Activated T-helper 17 cell treated with anti-CD3 and anti-CD28 coated beads, Interleukin-2, amount 50 U/mL, for 72 hours (primary cell): ENCODE results near the gene SRGAP3. TPM values are rescaled to one million over a fixed set of nuclear protein-coding genes. Genes with fewer than 3 reads are reported as not detected.

Source experiments
- ATAC-seq: fragments of 150-1000 bp; cut with Tn5 transposase; replicated peaks from 2 replicates; pipeline ENCODE4 v1.10.0; 2021; ENCODE audit warnings: mild to moderate bottlenecking, moderate library complexity
- H3K27ac Mint-ChIP-seq: one replicate; pipeline ENCODE4 v1.8.0; 2022; ENCODE audit warnings: mixed read lengths
- H3K27me3 Mint-ChIP-seq: one replicate; pipeline ENCODE4 v1.8.0; 2022; ENCODE audit warnings: mixed read lengths
- H3K36me3 Mint-ChIP-seq: one replicate; pipeline ENCODE4 v1.8.0; 2022; ENCODE audit warnings: low read depth, mild to moderate bottlenecking, mixed read lengths
- H3K4me1 Mint-ChIP-seq: one replicate; pipeline ENCODE4 v1.8.0; 2022; ENCODE audit warnings: mixed read lengths
- H3K4me3 Mint-ChIP-seq: one replicate; pipeline ENCODE4 v1.8.0; 2022; ENCODE audit warnings: mild to moderate bottlenecking, mixed read lengths
- H3K9me3 Mint-ChIP-seq: one replicate; pipeline ENCODE4 v1.8.0; 2022; ENCODE audit warnings: mixed read lengths
- total RNA-seq, 2 donors: library from RNA; stranded (reverse); gene quantifications; one replicate each; pipeline ENCODE4 v1.2.3, GENCODE V29; 2022

The SRGAP3 gene
- total RNA-seq, 2 donors from 2014 or later = 0.97 to 3.9 TPM

- no peak overlapping the region for H3K4me3 Mint-ChIP-seq
- no peak for ATAC-seq
- peaks cover 4% of the 10 kb centered on the region for H3K27me3 Mint-ChIP-seq
- no peak overlapping the region for H3K27ac Mint-ChIP-seq
- H3K9me3 Mint-ChIP-seq = no peaks in the 10 kb centered on the region
- no peaks in the 10 kb centered on the region for H3K4me1 Mint-ChIP-seq
- H3K36me3 Mint-ChIP-seq = no peaks in the 10 kb centered on the region
Measured at GRCh38 chr3:9193633-9194195, 55.7 kb downstream of the SRGAP3 start.

- H3K27ac Mint-ChIP-seq = no peak overlapping the region
- no peak overlapping the region for H3K4me3 Mint-ChIP-seq
- no peaks in the 10 kb centered on the region for H3K4me1 Mint-ChIP-seq
- peaks cover 4% of the 10 kb centered on the region for H3K27me3 Mint-ChIP-seq
- ATAC-seq = no peak
- no peaks in the 10 kb centered on the region for H3K36me3 Mint-ChIP-seq
- H3K9me3 Mint-ChIP-seq = no peaks in the 10 kb centered on the region
Measured at GRCh38 chr3:9193211-9193610, 56.2 kb downstream of the SRGAP3 start.

- no peaks in the 10 kb centered on the region for H3K36me3 Mint-ChIP-seq
- no peaks in the 10 kb centered on the region for H3K9me3 Mint-ChIP-seq
- ATAC-seq = no peak
- H3K4me1 Mint-ChIP-seq = no peaks in the 10 kb centered on the region
- peaks cover 10% of the 10 kb centered on the region for H3K27me3 Mint-ChIP-seq
- H3K27ac Mint-ChIP-seq = no peak overlapping the region
- H3K4me3 Mint-ChIP-seq = no peak overlapping the region
Measured at GRCh38 chr3:9192248-9193025, 57.0 kb downstream of the SRGAP3 start.

- ATAC-seq = no peak
- Mint-ChIP-seq H3K36me3 (no peaks in the 10 kb centered on the region), H3K9me3 (no peaks in the 10 kb centered on the region), H3K27me3 (peaks cover 15% of the 10 kb centered on the region), H3K27ac (no peak overlapping the region), H3K4me3 (no peak overlapping the region), H3K4me1 (no peaks in the 10 kb centered on the region)
Measured at GRCh38 chr3:9190276-9190675, 59.2 kb downstream of the SRGAP3 start.

- no peak overlapping the region for H3K27ac Mint-ChIP-seq
- H3K27me3 Mint-ChIP-seq = peaks cover 15% of the 10 kb centered on the region
- no peaks in the 10 kb centered on the region for H3K9me3 Mint-ChIP-seq
- no peaks in the 10 kb centered on the region for H3K4me1 Mint-ChIP-seq
- H3K36me3 Mint-ChIP-seq = no peaks in the 10 kb centered on the region
- H3K4me3 Mint-ChIP-seq = no peak overlapping the region
- ATAC-seq = no peak
Measured at GRCh38 chr3:9188583-9188982, 60.9 kb downstream of the SRGAP3 start.

GRCh38 chr3:9185701-9186100 lies 63.7 kb downstream of the SRGAP3 start:
- no peak overlapping the region for H3K4me3 Mint-ChIP-seq
- H3K36me3 Mint-ChIP-seq = no peaks in the 10 kb centered on the region
- H3K27me3 Mint-ChIP-seq = peaks cover 11% of the 10 kb centered on the region
- H3K9me3 Mint-ChIP-seq = no peaks in the 10 kb centered on the region
- no peaks in the 10 kb centered on the region for H3K4me1 Mint-ChIP-seq
- ATAC-seq = no peak
- H3K27ac Mint-ChIP-seq = no peak overlapping the region

GRCh38 chr3:9185046-9185445 lies 64.4 kb downstream of the SRGAP3 start:
- Mint-ChIP-seq H3K27ac (no peak overlapping the region), H3K4me1 (peaks cover 5% of the 10 kb centered on the region), H3K9me3 (no peaks in the 10 kb centered on the region), H3K36me3 (no peaks in the 10 kb centered on the region), H3K27me3 (peaks cover 11% of the 10 kb centered on the region), H3K4me3 (no peak overlapping the region)
- ATAC-seq = no peak

- H3K36me3 Mint-ChIP-seq = no peaks in the 10 kb centered on the region
- peaks cover 11% of the 10 kb centered on the region for H3K27me3 Mint-ChIP-seq
- H3K9me3 Mint-ChIP-seq = no peaks in the 10 kb centered on the region
- H3K4me3 Mint-ChIP-seq = no peak overlapping the region
- H3K4me1 Mint-ChIP-seq = peaks cover 11% of the 10 kb centered on the region
- ATAC-seq = no peak
- no peak overlapping the region for H3K27ac Mint-ChIP-seq
Measured at GRCh38 chr3:9184461-9184835, 65.0 kb downstream of the SRGAP3 start.

GRCh38 chr3:9183811-9184460 lies 65.5 kb downstream of the SRGAP3 start:
- no peaks in the 10 kb centered on the region for H3K9me3 Mint-ChIP-seq
- H3K36me3 Mint-ChIP-seq = no peaks in the 10 kb centered on the region
- no peak overlapping the region for H3K27ac Mint-ChIP-seq
- ATAC-seq = no peak
- no peak overlapping the region for H3K4me3 Mint-ChIP-seq
- H3K27me3 Mint-ChIP-seq = peaks cover 11% of the 10 kb centered on the region
- peaks cover 13% of the 10 kb centered on the region for H3K4me1 Mint-ChIP-seq

- H3K27ac Mint-ChIP-seq = no peak overlapping the region
Measured at GRCh38 chr3:9183011-9183410, 66.4 kb downstream of the SRGAP3 start.

GRCh38 chr3:9180764-9181117 lies 68.7 kb downstream of the SRGAP3 start:
- H3K27ac Mint-ChIP-seq = peak overlapping the region; percentile 71
- H3K4me1 Mint-ChIP-seq = peaks cover 19% of the 10 kb centered on the region
- no peaks in the 10 kb centered on the region for H3K9me3 Mint-ChIP-seq
- H3K27me3 Mint-ChIP-seq = no peaks in the 10 kb centered on the region
- H3K4me3 Mint-ChIP-seq = peak overlapping the region; percentile 67
- H3K36me3 Mint-ChIP-seq = no peaks in the 10 kb centered on the region
- peak; percentile 53 for ATAC-seq

More at GRCh38 chr3:9183011-9183410, 66.4 kb downstream of the SRGAP3 start:
- no peaks in the 10 kb centered on the region for H3K9me3 Mint-ChIP-seq
- ATAC-seq = no peak
- H3K4me1 Mint-ChIP-seq = peaks cover 19% of the 10 kb centered on the region
- H3K4me3 Mint-ChIP-seq = no peak overlapping the region
- no peaks in the 10 kb centered on the region for H3K36me3 Mint-ChIP-seq
- peaks cover 11% of the 10 kb centered on the region for H3K27me3 Mint-ChIP-seq

GRCh38 chr3:9179826-9180763 lies 69.4 kb downstream of the SRGAP3 start:
- peaks cover 19% of the 10 kb centered on the region for H3K4me1 Mint-ChIP-seq
- ATAC-seq = peak; percentile 68
- H3K27ac Mint-ChIP-seq = peak overlapping the region; percentile 71
- H3K36me3 Mint-ChIP-seq = no peaks in the 10 kb centered on the region
- H3K9me3 Mint-ChIP-seq = no peaks in the 10 kb centered on the region
- H3K27me3 Mint-ChIP-seq = no peaks in the 10 kb centered on the region
- H3K4me3 Mint-ChIP-seq = peak overlapping the region; percentile 67

- no peaks in the 10 kb centered on the region for H3K27me3 Mint-ChIP-seq
- H3K36me3 Mint-ChIP-seq = no peaks in the 10 kb centered on the region
- H3K9me3 Mint-ChIP-seq = no peaks in the 10 kb centered on the region
- H3K4me1 Mint-ChIP-seq = peaks cover 19% of the 10 kb centered on the region
- H3K27ac Mint-ChIP-seq = no peak overlapping the region
- ATAC-seq = no peak
- H3K4me3 Mint-ChIP-seq = no peak overlapping the region
Measured at GRCh38 chr3:9178697-9179096, 70.7 kb downstream of the SRGAP3 start.

GRCh38 chr3:9175421-9175820 lies 74.0 kb downstream of the SRGAP3 start:
- no peak for ATAC-seq
- no peak overlapping the region for H3K27ac Mint-ChIP-seq
- no peak overlapping the region for H3K4me3 Mint-ChIP-seq
- peaks cover 18% of the 10 kb centered on the region for H3K4me1 Mint-ChIP-seq
- no peaks in the 10 kb centered on the region for H3K9me3 Mint-ChIP-seq
- H3K27me3 Mint-ChIP-seq = no peaks in the 10 kb centered on the region
- no peaks in the 10 kb centered on the region for H3K36me3 Mint-ChIP-seq
